HG02852 (cell line): ENCODE data around the gene L3MBTL4.
"Not testable (repeated sequence)": the region's sequence is repeated elsewhere in the genome, so short reads cannot be mapped to it uniquely, and the experiment has no call there.

Source experiments
- ATAC-seq: cut with Tn5 transposase; IDR thresholded peaks from one replicate; pipeline ENCODE4 v1.9.1; 2021; ENCODE audit warnings: mild to moderate bottlenecking, moderate library complexity; ENCODE audit not compliant: unreplicated experiment

The L3MBTL4 gene

DNA sequence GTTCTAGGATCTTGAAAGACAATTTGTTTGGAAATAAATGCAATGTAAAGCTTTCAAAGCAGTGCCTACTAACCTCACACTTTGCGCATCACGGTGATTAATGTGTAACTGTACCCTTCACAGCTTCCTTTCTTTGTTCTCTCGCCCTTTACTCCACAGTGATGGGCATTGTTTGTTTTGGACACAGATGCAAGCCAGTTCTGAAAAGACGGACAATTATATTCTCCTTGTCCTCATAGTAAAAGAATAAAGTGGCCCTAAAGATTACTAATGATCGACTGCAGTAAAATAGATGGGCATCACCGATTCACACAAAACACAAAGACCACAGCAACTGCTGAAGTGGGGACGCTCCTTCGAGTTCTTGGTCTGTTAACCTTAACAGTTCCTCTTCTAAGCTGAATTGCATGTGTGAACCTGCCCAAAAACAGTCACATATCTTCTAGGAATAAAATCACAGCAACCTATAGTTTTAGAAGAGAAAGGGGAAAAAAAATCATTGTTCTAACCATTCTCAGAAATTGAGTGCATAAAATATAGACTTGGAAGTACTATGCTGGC is 7.7 kb downstream of the L3MBTL4 start:
- ATAC-seq = no peak

DNA sequence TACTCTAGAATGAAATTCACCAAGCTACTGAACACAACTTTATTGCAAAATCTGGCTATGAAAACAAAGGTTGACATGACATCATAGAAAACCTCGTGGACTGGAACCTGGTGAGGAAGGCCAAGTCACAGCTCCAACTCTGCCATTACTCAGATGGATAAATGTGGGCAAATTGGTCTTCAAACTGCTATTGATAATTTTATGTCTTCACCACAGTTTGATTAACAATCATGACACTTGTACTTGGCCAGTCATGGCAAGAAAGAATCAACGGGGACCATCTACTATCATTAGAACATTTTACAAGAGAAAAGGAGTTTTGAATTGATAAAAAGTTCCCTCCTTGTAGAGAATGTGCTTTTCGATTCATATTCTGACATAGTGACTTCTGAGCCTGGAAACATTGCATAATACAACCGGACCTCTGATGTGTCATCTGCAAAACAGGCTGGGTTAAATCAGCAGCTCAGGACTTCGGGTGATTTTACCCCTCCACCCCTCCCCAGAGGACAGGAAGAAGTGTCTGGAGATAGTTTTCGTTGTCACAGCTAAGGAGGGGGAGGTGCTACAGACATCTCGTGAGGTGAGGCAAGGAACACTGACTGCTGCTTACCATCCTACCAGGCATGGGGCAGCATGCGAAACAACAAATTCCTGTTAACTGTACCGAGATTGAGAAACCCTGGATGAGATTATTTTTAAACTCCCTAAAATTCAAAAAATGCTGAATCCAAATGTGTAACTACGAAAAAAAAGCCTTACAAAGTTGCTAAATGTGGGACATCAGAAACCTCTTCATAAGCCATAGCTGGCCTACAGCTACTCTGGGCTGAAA is 8.4 kb downstream of the L3MBTL4 start:
- ATAC-seq = no peak

- ATAC-seq = no peak
Observed at GRCh38 chr18:6405237-6406074, 9.3 kb downstream of the L3MBTL4 start.

GRCh38 chr18:6404834-6405233 is 9.9 kb downstream of the L3MBTL4 start:
- ATAC-seq = no peak

GRCh38 chr18:6401687-6402086 is 13.0 kb downstream of the L3MBTL4 start:
- no peak for ATAC-seq

GRCh38 chr18:6399776-6400175 is 14.9 kb downstream of the L3MBTL4 start:
- no peak for ATAC-seq

DNA sequence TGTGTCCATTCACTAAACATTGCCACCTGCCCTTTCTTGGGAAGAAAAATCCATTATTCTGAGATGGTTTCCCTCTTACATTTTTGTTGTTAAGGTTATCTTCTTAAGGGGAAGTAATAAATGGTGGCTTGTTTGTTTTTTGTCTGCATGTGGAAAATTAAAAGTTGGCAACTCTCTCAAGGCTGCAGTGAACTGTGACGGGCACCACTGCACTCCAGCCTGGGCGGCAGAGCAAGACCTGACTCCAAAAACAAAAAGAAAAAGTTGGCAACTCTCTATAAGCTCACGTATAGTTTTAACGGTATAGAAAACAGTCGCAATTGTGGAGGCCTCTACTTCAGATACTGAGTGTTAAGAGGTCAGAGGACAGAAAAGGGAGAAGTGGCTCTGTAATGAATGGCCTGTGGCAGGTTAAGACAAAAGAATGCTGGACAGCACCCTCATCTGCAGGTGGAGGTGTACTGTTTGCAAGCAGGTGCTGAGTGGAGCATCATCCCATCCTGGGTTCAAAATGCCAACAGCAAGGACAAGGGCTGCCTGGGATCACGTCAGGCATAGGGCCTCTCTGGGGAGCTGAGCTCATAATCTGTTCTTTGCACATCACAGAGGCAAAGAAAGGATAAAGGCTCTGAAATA is 16.7 kb downstream of the L3MBTL4 start:
- ATAC-seq = no peak

DNA sequence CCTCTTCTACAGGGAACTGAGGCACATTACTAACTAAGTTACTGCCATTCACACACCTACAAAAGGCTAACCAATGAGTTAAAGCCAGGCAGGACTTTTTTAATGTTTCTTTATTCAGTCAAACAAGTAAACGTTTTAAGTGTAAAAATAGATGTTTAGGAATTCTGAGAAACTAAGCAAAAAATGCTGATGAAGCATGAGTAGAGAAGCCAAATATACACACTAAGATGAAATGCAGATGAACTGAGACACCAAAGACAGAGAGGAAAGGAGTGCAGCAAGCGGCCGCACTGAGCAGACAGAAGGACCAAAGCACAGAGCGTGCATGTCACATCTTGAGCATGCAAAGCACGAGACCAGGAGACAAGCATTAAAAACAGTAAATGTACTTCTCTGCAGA is 17.9 kb downstream of the L3MBTL4 start:
- no peak for ATAC-seq

- no peak for ATAC-seq
Observed at GRCh38 chr18:6396276-6396675, 18.4 kb downstream of the L3MBTL4 start.

DNA sequence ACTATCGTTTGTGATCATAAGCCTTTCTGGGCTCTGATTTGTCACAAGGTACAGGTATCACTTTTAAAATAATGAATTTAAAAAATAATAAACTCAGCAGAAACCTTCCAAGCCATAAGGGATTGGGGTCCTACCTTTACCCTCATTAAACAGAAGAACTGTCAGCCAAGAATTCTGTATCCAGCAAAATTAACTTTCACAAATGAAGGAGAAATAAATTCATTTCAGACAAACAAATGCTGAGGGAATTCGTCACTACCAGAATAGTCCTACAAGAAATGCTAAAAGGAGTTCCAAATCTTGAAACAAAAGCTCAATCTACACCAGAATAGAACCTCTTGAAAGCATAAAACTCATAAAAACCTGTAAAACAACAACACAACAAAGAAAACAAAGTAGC is 25.7 kb downstream of the L3MBTL4 start:
- ATAC-seq = no peak

DNA sequence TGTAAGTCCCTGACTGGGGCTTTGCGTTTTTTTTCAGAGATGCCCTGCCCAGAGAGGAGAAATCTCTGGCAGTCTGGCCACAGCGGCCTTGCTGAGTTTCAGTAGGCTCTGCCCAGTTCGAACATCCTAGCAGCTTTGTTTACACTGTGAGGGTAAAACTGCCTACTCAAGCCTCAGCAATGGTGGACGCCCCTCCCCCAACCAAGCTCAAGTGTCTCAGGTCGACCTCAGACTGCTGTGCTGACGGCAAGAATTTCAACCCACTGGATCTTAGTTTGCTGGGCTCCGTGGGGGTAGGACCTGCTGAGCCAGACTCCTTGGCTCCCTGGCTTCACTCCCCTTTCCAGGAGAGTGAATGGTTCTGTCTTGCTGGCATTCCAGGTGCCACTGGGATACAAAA is 31.7 kb downstream of the L3MBTL4 start:
- no peak for ATAC-seq

- ATAC-seq = not testable (repeated sequence)
Observed at GRCh38 chr18:6377473-6377872, 37.2 kb downstream of the L3MBTL4 start.

DNA sequence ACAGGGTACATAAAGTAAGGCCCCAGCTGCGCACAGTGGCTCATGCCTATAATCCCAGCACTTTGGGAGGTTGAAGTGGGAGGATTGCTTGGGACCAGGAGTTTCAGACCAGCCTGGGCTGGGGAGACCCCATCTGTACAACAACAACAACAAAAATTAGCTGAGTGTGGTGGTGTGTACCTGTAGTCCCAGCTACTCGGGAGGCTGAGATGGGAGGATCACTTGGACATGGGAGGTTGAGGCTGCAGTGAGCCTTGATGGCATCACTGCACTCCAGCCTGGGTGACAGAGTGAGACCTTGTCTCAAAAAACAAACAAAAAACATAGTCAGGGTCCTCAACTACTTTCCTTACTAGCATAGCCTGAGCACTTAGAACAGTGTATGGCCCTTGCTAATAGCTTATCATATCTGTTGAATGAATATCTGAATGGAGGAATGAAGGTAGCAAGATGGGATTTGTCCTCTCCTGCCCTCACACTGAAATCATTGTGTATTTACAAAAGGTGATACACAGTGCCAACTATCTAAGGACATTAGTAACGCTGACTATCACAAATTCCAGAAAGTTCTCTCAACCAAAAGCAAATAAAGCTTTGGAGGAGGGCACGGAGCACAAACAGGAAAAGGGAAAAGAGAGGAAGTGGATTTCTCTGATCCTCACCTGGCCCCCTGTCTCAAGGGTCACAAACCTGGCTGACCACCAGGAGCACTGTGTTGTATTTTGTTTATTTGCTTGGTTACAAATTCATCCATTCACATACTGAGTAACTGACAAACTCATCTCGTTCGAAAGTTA is 38.1 kb downstream of the L3MBTL4 start:
- no peak for ATAC-seq

- ATAC-seq = no peak
Observed at GRCh38 chr18:6374935-6375529, 39.7 kb downstream of the L3MBTL4 start.

- no peak for ATAC-seq
Observed at GRCh38 chr18:6374340-6374739, 40.4 kb downstream of the L3MBTL4 start.

GRCh38 chr18:6373187-6373586 is 41.5 kb downstream of the L3MBTL4 start:
- no peak for ATAC-seq

GRCh38 chr18:6370886-6371635 is 43.6 kb downstream of the L3MBTL4 start:
- no peak for ATAC-seq

- ATAC-seq = no peak
Observed at GRCh38 chr18:6370410-6370809, 44.3 kb downstream of the L3MBTL4 start.

DNA sequence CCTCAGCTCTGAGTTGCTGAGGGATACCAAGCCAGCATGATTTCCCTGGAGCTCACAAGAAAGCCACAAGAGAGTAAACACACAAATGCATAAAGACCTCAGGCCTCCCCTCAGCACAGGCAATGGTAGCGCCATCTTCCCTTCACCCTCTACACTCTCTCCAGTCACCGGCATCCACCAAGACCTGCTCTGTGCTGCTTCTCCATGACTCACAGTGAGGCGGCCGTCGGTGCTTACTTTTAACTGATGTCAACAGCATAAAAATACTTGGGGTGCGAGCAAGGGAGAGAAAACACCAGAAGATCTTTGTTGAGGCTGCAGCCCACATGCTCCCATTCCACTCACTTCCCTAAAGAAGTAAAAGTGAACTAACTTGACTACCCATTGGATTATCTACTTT is 46.7 kb downstream of the L3MBTL4 start:
- no peak for ATAC-seq
